NB4 (cell line): ENCODE measurements around the gene TTC13.

Source experiments
- MYC ChIP-seq: IDR thresholded peaks from 2 replicates; pipeline ENCODE4 v1.6.1; 2011; ENCODE audit warnings: low read depth, low read length
- POLR2A ChIP-seq: IDR thresholded peaks from 2 replicates; pipeline ENCODE4 v1.6.1; 2011; ENCODE audit warnings: mild to moderate bottlenecking; ENCODE audit not compliant: insufficient read length; ENCODE audit errors: extremely low read depth
- TF ChIP-seq, protein P1 (sequence below): IDR thresholded peaks from one replicate; pipeline ENCODE4 v1.5.1; 2012; ENCODE audit warnings: low read depth, low read length
- TF ChIP-seq, protein P2 (sequence below): IDR thresholded peaks from 2 replicates; pipeline ENCODE4 v1.6.1; 2011; ENCODE audit warnings: low read depth, low read length

DNA sequence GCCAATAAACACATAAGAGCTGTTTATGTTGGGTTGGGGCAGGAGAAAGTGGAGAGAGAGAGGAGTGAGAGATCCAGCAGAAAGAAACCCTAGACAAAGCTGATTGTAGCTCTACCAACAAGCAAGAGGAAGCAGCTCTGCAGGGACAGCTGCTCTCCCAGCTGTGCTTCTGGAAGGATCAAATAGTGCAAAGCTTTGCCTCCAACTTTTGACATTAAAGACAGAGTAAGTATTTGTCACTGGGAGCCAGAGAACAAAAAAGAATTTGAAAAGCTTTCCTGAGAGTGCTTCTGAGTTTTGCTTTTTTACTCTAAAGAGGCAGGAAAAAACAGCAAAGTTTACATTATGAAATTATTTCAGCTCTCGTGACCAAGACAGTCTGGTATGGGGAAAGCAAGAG is 81.9 kb downstream of the TTC13 start:
- TF ChIP-seq, protein P1, sequence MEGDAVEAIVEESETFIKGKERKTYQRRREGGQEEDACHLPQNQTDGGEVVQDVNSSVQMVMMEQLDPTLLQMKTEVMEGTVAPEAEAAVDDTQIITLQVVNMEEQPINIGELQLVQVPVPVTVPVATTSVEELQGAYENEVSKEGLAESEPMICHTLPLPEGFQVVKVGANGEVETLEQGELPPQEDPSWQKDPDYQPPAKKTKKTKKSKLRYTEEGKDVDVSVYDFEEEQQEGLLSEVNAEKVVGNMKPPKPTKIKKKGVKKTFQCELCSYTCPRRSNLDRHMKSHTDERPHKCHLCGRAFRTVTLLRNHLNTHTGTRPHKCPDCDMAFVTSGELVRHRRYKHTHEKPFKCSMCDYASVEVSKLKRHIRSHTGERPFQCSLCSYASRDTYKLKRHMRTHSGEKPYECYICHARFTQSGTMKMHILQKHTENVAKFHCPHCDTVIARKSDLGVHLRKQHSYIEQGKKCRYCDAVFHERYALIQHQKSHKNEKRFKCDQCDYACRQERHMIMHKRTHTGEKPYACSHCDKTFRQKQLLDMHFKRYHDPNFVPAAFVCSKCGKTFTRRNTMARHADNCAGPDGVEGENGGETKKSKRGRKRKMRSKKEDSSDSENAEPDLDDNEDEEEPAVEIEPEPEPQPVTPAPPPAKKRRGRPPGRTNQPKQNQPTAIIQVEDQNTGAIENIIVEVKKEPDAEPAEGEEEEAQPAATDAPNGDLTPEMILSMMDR: no peak
- TF ChIP-seq POLR2A (no peak), MYC (no peak)
- TF ChIP-seq, protein P2, sequence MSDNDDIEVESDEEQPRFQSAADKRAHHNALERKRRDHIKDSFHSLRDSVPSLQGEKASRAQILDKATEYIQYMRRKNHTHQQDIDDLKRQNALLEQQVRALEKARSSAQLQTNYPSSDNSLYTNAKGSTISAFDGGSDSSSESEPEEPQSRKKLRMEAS: no peak
